Gastrocnemius medialis (tissue), 4 donors: ENCODE results near the gene LRMDA. TPM values are rescaled to one million over a fixed set of nuclear protein-coding genes. Genes with fewer than 3 reads are reported as not detected.

ENCODE experiments used
- ATAC-seq, 2 donors: fragments of 150-250 bp; one replicate each; pipeline ENCODE4 v1.9.1; 2016
- DNase-seq, 2 donors: peaks; one replicate each; pipeline ENCODE4 v3.0.0-alpha.2; 2019
- H3K27ac ChIP-seq, 4 donors: fragments of 200-600 bp; sonication (generic); 1 replicate in 1 of 4; 2 replicates in 3 of 4; pipeline ENCODE4 v1.5.1; 2016 to 2018; ENCODE audit warnings: mild to moderate bottlenecking in 2 of 4, moderate library complexity in 1 of 4
- H3K27me3 ChIP-seq, 3 donors: fragments of 200-600 bp; sonication (generic) in 2 of 3; 1 replicate in 1 of 3; 2 replicates in 2 of 3; pipeline versions ENCODE4 v1.5.1 to v1.6.0; 2016 to 2019; ENCODE audit warnings: mild to moderate bottlenecking in 1 of 3, moderate library complexity in 1 of 3
- H3K36me3 ChIP-seq, 2 donors: fragments of 200-600 bp; sonication (generic) in 1 of 2; one replicate each; pipeline ENCODE4 v1.5.1; 2017 to 2018
- H3K4me1 ChIP-seq, 2 donors: fragments of 200-600 bp; sonication (generic) in 1 of 2; one replicate each; pipeline ENCODE4 v1.5.1; 2016 to 2017; ENCODE audit warnings: mild to moderate bottlenecking in 2 of 2
- H3K4me3 ChIP-seq, 4 donors: fragments of 200-600 bp; sonication (generic) in 3 of 4; 1 replicate in 1 of 4; 2 replicates in 3 of 4; pipeline ENCODE4 v1.5.1; 2016 to 2019; ENCODE audit warnings: mild to moderate bottlenecking in 2 of 4
- H3K9me3 ChIP-seq, 3 donors: fragments of 200-600 bp; sonication (generic) in 2 of 3; 1 replicate in 1 of 3; 2 replicates in 2 of 3; pipeline ENCODE4 v1.5.1; 2016 to 2019
- CTCF ChIP-seq, 5 experiments: fragments of 450-650 bp in 3 of 5; fragments of 200-600 bp in 2 of 5; sonication (generic) in 2 of 5; IDR thresholded peaks in 4 of 5; conservative IDR thresholded peaks in 1 of 5; 1 replicate in 4 of 5; 2 replicates in 1 of 5; pipeline ENCODE4 v1.5.1; 2016 to 2019; ENCODE audit warnings: antibody characterized with exemption in 5 of 5, mild to moderate bottlenecking in 3 of 5, moderate library complexity in 3 of 5
- POLR2A ChIP-seq, 2 donors: fragments of 450-650 bp; IDR thresholded peaks; one replicate each; pipeline ENCODE4 v1.6.1; 2017; ENCODE audit warnings: antibody characterized with exemption in 2 of 2, mild to moderate bottlenecking in 2 of 2, moderate library complexity in 2 of 2
- in situ Hi-C, 4 donors: fragments of 200-750 bp; cut with MboI; loops; one replicate each; pipeline versions ENCODE4 v1.15.0 to v1.8.0; 2017; ENCODE audit warnings: low sequenced_read_pairs in 4 of 4
- intact Hi-C: fragments of 100-400 bp; cut with DNase I; formaldehyde crosslinking; loops from one replicate; pipeline ENCODE4 v1.15.1; 2023; ENCODE audit warnings: low total_unique reads
- total RNA-seq, 4 donors: library from RNA; depleted of rRNA; stranded (reverse); fragments of >200 nt; gene quantifications; one replicate each; pipeline versions ENCODE4 v1.1.0 to v1.2.3, GENCODE V29; 2016

Gene LRMDA
- total RNA-seq, 4 donors from 2014 or later: 0.80 to 4.5 (median 1.4) TPM

GRCh38 chr10:75878586-75878985 lies 447.2 kb downstream of the LRMDA start:
- H3K4me1 ChIP-seq: no peaks in the 10 kb centered on the region
- no peak for TF ChIP-seq POLR2A (IDR thresholded peaks at IDR 0.05)
- TF ChIP-seq CTCF (IDR thresholded peaks at IDR 0.05 in 4 of 5, conservative IDR thresholded peaks at IDR 0.05 in 1 of 5): no peak
- no peaks in the 10 kb centered on the region for H3K9me3 ChIP-seq
- intact Hi-C loops: no loop called here
- DNase-seq (no peak), ATAC-seq (no peak)
- no peaks in the 10 kb centered on the region for H3K36me3 ChIP-seq
- H3K27me3 ChIP-seq: no peaks in the 10 kb centered on the region
- in situ Hi-C loops: no loop called here
- H3K4me3 ChIP-seq: no peak overlapping the region
- H3K27ac ChIP-seq: no peak overlapping the region

GRCh38 chr10:75880031-75880775 lies 448.8 kb downstream of the LRMDA start:
- ATAC-seq (no peak), DNase-seq (no peak)
- Histone ChIP-seq H3K9me3 (no peaks in the 10 kb centered on the region), H3K27ac (no peak overlapping the region), H3K36me3 (no peaks in the 10 kb centered on the region), H3K4me3 (no peak overlapping the region), H3K4me1 (no peaks in the 10 kb centered on the region), H3K27me3 (no peaks in the 10 kb centered on the region)
- in situ Hi-C loops (no loop called here), intact Hi-C loops (no loop called here)
- TF ChIP-seq POLR2A (IDR thresholded peaks at IDR 0.05) (no peak), CTCF (IDR thresholded peaks at IDR 0.05 in 4 of 5, conservative IDR thresholded peaks at IDR 0.05 in 1 of 5) (no peak)

- DNase-seq: no peak
- no peaks in the 10 kb centered on the region for H3K9me3 ChIP-seq
- H3K4me1 ChIP-seq: no peaks in the 10 kb centered on the region
- TF ChIP-seq POLR2A (IDR thresholded peaks at IDR 0.05) (no peak), CTCF (IDR thresholded peaks at IDR 0.05 in 4 of 5, conservative IDR thresholded peaks at IDR 0.05 in 1 of 5) (no peak)
- no peaks in the 10 kb centered on the region for H3K27me3 ChIP-seq
- H3K27ac ChIP-seq: no peak overlapping the region
- no peaks in the 10 kb centered on the region for H3K36me3 ChIP-seq
- in situ Hi-C loops (no loop called here), intact Hi-C loops (no loop called here)
- no peak overlapping the region for H3K4me3 ChIP-seq
- ATAC-seq: no peak
These were observed 452.0 kb downstream of the LRMDA start for GRCh38 chr10:75883081-75884072.

- in situ Hi-C loops (no loop called here), intact Hi-C loops (no loop called here)
- no peaks in the 10 kb centered on the region for H3K27me3 ChIP-seq
- no peak overlapping the region for H3K4me3 ChIP-seq
- no peaks in the 10 kb centered on the region for H3K4me1 ChIP-seq
- no peak for TF ChIP-seq CTCF (IDR thresholded peaks at IDR 0.05 in 4 of 5, conservative IDR thresholded peaks at IDR 0.05 in 1 of 5)
- TF ChIP-seq POLR2A (IDR thresholded peaks at IDR 0.05): no peak
- H3K9me3 ChIP-seq: no peaks in the 10 kb centered on the region
- H3K27ac ChIP-seq: no peak overlapping the region
- DNase-seq: no peak
- no peaks in the 10 kb centered on the region for H3K36me3 ChIP-seq
- no peak for ATAC-seq
These were observed 453.4 kb downstream of the LRMDA start for GRCh38 chr10:75884808-75885207.
